DMS79 (cell line): ENCODE results near the gene CNOT10.
"Not testable (repeated sequence)": the region's sequence is repeated elsewhere in the genome, so short reads cannot be mapped to it uniquely, and the experiment has no call there.

ENCODE experiments used
- DNase-seq: peaks from one replicate; lab custom pipeline; 2025; lab: John Stamatoyannopoulos, UW

The CNOT10 gene

DNA sequence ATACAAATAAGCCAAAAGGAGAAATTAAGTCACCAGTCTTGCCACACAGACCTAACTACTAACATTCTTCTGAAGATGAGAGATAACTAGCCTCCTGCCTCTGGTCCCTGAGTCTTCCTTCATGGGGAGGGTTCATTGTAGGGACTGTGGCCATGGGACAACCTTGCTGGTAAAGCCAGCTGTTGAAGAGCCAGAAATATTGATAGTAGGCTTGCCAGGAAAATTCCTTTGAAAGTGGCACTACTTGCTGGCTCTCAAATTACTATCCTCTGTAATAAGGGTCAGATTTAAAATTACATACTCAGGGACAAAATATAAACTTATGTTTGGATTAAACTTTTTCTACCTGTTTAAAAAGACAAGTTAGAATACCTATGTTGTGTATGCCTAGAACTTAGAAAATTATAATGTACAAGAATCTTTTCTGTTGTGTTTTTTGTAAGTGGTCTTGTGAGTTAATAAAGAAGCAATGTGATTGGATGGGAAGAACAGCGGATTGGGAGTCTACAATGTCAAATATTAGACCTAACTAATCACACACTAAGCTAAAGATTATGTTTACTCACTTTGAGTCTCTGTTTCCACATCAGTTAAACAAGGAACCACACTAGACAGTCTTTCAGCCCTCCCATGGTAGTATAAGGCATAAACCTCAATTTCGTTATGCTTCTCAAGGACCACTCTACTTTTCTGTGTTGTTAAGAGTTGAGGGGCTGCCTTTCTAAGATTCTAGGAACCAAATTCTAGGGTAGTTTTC is 72.8 kb downstream of the CNOT10 start:
- DNase-seq: no peak

GRCh38 chr3:32758375-32758753 is 73.4 kb downstream of the CNOT10 start:
- no peak for DNase-seq

DNA sequence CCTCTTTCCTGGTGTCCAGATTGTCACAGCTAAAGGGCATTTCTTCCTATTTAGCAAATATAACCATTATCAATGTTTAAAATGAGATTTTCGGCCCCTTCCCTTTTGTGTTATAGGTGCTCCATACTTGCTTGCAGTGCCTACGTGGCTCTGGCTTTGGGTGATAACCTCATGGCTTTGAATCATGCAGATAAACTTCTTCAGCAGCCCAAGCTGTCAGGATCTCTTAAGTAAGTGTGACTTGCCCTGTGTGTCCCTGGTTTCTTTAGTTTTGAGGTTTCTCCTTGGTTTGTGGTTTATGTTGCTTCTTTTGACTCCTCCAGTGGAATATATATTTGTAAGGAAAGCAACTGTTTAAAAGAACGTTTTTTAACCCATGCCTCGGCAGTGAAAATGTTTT is 74.4 kb downstream of the CNOT10 start:
- DNase-seq: no peak

GRCh38 chr3:32764481-32764880 is 79.5 kb downstream of the CNOT10 start:
- DNase-seq: no peak

DNA sequence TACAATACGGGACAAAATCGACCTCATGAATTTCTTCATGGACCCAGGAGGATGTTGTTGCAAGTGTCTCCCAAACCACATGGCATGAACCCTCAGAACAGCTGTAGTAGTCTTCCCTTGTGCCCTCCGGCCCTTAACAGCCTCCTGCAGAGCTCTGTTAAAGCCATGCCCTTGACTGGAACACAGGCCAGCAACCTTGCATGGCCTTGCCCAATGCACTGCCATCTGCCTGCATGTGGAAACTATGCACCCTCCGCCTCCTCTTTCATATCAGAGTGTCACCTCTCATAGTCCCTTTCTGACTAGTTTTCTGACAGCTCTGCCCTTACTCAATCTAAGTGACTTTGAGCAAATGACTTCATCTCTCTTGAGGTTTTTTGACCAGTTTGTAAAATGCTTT is 93.4 kb downstream of the CNOT10 start:
- DNase-seq: no peak

DNA sequence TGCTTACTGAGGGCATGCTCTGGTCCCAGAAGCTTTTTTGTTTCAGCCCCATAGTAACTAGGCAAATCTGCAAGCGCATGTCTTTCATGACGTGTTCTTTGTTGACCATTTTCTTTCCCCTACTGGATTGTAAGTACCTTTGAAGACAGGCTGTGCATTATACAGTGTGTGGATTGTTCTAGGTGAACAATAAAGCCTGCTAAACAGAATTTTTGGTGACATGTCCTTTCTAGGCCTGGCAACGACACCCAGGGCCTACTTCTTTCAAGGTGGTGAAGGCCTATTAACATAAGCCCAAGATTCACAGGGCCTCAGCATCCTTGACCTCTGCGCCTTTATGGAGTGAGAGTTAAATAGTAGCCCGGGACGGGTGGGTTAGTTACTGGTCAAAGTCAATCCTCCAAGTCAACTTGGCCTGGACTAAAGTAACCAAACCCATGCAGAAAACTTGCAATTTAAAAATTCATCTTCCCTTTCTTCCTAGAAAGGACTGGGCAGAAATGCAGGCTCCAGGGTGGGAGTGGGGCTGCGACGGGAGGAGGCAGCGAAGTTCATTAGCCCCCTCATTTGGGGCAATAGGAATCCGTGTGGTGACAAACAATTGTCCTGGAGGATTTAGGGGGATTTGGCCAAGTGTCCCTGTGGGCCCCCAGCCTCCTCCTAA is 95.2 kb downstream of the CNOT10 start:
- no peak for DNase-seq

GRCh38 chr3:32780735-32781210 is 95.8 kb downstream of the CNOT10 start:
- DNase-seq: no peak

- DNase-seq: no peak
Observed at GRCh38 chr3:32781211-32781968, 96.4 kb downstream of the CNOT10 start.

DNA sequence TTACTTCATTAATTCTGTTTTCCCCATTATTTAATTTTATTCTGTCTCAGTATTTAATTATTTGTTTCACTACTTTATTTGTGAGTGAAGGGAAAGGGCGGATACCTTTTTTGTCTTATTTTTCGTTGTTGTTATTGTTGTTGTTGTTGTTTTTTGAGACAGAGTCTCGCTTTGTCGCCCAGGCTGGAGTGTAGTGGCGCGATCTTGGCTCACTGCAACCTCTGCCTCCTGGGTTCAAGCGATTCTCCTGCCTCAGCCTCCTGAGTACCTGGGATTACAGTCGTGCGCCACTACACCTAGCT is 96.9 kb downstream of the CNOT10 start:
- not testable (repeated sequence) for DNase-seq

DNA sequence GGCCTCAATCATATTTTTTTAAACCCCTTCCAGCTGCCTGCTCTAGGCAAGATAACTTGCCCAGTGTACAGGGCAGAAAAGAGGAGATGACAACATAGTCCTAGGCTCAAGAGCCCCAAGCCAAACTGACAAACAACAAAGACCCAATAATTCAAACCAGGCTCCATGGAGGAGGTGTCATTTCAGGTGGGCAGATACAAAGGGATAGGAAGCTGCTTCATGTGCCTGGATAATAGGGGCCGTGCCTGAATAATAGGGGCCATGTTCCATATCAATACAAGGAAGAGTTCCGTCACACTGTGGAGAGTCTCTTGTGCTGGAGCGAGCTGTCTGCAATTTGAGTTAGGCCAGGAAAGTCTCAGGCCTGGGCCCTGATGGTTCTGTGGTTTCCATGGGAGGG is 97.4 kb downstream of the CNOT10 start:
- no peak for DNase-seq

GRCh38 chr3:32791833-32792232 is 106.8 kb downstream of the CNOT10 start:
- no peak for DNase-seq

DNA sequence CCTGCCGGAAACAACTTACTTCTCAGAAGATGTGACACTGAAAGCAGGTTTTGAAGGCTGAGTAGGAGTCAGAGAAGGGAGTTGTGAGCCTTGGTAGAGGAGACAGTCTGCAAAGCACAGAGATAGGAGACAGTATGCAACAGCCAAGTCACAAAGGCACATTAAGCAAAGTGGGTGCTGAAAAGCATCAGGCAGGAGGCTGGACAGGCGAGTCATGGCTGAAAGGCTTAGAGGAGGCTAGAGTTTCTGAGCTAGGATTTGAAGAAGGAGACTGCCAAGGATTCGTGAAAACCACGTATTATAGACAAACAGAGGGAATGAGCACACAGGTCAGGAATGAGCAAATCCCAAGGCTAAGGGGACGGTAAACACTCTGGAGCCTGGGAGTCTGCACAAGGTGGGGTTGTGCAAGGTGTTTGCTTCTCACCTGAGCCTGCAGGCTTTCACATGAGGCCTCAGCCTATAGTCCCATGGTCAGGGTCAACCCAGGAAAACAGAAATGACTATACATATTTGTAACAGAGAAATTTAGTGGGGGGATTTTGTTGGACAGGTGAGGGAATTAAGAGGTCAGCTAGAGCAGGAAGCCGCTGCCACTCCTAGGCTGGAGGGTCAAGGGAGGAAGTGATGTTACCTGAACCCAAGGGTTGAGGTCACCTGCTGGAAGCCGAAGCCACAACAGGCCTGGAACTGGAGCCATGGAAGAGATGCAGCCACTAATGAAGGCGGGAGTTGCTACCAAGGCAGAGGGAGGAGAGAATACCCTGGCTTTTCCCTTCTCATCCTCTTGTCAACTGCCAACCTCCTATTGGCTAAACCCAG is 109.7 kb downstream of the CNOT10 start:
- DNase-seq: no peak

DNA sequence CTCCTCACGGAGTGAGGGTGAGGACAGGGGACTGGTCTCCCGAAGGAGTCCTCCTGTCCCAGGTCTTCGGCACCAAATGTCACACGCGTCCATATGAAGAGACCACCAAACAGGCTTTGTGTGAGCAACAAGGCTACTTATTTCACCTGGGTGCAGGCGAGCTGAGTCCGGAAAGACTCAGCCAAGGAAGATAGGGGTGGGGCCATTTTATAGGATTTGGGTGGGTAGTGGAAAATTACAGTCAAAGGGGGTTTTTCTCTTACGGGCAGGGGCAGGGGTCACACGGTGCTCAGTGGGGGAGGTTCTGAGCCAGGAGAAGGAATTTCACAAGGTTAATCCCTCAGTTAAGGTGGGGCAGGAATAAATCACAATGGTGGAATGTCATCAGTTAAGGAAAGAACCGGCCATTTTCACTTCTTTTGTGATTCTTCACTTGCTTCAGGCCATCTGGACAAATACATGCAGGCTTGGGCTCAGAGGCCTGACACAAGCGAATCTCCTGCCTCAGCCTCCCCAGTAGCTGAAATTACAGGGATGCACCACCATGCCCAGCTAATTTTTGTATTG is 111.5 kb downstream of the CNOT10 start:
- not testable (repeated sequence) for DNase-seq

- DNase-seq: no peak
Observed at GRCh38 chr3:32797776-32798175, 112.8 kb downstream of the CNOT10 start.

DNA sequence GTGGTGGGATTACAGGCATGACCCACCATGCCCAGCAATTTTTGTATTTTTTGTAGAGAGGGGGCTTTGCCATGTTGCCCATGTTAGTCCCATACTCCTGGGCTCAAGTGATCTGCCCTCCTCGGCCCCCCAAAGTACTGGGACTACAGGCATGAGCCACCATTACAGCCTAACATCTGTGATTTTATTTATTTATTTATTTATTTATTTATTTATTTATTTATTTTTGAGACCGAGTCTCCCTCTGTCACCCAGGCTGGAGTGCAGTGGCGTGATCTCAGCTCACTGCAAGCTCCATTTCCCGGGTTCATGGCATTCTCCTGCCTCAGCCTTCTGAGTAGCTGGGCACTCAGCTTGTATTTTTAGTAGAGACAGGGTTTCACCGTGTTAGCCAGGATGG is 116.5 kb downstream of the CNOT10 start:
- DNase-seq: not testable (repeated sequence)

- no peak for DNase-seq
Observed at GRCh38 chr3:32813180-32813579, 128.2 kb downstream of the CNOT10 start.

GRCh38 chr3:32814361-32814760 is 129.4 kb downstream of the CNOT10 start:
- DNase-seq: no peak

DNA sequence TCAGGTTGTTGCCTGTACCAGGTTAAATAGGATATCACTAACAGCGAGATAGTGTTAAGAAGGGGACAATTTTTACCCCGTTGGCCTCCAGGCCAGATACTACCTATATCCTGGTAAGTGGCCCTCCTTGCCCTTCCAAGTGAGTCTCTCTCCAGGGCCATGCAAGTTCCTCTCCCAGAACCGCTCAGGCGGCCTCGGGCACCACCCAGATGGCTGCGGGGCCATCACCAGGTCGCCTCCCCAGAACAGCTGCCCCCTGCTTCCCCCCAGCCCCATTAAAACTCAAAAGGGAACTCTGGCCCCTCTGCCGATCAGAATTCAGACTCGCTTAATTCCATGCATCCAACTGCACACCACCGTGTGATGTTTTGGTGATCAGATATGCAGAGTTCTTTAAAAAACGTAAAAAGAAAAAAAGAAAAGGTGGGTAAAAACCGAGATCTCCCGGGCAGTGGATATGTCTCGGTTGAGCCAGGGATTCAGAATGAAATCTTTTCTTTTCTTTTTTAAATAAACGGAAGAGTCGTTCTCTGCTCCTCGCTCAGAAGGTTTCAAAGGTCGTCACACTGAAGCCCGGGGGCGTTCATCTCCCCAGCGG is 131.0 kb downstream of the CNOT10 start:
- DNase-seq: no peak

DNA sequence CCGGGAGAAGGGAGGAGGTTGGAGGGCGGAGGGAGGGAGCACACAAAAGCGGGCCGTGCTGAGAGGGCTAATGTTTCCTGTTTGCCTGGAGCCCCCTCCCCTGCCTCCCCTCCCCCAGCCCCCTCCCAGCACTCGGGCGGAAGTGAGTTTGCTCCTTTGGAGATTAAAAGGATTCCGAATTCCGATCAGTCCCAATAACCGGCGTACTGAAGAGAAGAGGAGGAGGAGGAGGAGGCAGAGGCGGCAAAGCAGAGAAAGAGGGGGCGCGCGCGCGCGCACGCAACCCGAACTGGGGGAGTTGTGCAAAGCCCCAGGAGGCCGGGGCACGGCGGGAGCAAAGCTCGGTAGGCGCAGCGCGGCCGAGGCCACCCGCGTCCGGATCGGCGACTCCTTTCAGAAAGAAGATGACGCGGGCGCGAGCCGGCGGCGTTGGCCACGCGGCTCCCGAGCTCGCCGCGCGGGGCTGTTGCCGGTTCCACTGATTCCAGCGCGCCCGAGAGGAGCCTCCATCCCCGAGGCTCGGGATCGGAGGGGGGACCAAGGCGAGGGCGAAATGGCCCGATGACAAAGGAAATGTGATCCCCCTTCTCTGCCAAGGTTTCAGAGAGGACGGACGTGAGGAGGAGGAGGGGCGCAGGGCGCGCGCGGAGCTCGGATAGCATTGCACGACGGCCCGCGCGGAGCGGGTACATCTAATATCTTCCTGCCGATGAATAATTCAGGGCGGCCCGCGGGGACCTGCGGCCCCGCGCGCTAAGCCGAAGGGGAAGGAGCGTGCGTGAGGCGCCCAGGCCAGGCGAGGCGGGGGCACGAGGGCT is 131.7 kb downstream of the CNOT10 start:
- no peak for DNase-seq

GRCh38 chr3:32817257-32817557 is 132.2 kb downstream of the CNOT10 start:
- no peak for DNase-seq
